HL-60/S4 treated with retinoic acid at 250 ng/mL for 4 days and 3 days (cell line): ENCODE data around the gene TBC1D5.

Source experiments
- in situ Hi-C: fragments of 300-500 bp; cut with MboI; formaldehyde crosslinking; loops from 2 replicates; pipeline ENCODE4 v1.7.0; 2022; ENCODE audit warnings: low sequenced_read_pairs

The TBC1D5 gene

DNA sequence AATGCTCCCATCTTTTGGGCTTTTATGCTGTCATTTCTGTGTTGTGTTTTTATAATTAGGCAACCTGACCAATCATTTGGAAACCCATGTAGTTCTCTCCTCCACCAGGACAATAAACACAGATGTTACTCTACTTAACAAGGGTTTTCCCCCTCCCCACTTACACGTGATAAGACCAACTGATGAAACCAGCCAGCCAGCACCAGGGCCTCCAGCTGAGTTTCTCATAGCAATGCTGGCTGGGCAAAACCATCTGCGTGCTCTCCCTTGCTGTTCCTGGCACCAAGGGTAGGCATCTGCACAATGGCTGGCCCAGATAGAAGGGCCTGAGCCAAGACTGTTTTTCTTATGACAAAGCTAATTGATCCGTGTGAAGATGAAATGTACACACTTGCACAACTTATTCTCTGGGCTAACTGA is 547.2 kb downstream of the TBC1D5 start:
- in situ Hi-C loops: no loop called here

DNA sequence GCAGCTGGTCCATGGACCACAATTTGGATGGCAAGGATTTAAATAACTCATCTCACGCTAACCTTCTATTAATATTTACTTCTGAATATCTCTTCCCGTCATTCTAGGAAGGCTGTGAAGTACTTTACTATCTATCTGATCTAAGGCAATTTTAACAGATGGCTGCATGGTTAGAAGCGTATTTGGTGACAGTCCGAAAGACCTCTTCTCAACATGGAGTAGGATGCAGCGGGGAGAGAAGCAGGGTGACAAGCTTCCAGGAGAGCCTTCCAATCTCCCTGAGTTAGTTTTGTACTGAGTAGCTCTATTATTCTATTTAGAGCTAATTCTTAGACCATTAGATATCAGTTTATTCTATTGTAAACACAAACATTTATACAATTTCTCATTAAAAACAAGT is 548.3 kb downstream of the TBC1D5 start:
- in situ Hi-C loops: no loop called here

DNA sequence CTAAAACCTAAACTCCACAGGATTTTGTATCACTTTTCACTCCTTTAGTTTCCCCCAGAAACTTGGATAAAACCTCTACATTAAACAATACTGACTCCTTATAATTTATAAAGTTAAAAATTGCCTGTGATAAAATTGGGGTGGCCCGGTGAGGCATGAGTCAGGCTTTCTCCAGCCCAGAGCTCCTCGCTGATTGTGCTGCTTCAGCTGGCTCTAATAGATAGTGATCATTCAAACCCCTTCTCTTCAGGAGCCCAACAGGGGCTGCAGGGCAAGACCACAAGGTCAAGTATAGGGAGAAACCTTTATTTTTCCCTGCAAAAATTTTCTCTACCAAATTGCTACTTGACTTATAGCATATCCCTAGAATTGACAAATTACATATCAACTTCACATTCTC is 549.4 kb downstream of the TBC1D5 start:
- in situ Hi-C loops: no loop called here

- in situ Hi-C loops: no loop called here
These were observed 551.9 kb downstream of the TBC1D5 start for GRCh38 chr3:17190353-17191078.

DNA sequence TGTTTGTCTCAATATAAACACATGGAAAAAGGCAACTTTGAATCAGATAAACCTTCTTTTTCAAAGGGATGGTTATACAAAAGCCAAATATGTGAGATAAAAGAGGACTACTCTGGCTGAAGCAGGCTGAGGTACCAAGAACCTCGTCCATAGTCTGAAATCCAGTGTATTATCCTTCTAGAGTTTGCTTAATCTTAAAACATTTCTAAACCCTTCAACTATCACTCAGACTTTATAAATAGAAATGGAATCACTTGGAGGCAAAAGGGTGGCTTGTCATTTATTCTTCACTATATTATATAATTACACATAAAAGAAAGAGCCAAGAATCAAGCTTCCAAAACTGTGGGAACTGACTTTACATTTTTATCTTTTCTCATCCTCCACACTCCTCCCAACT is 554.1 kb downstream of the TBC1D5 start:
- in situ Hi-C loops: no loop called here

DNA sequence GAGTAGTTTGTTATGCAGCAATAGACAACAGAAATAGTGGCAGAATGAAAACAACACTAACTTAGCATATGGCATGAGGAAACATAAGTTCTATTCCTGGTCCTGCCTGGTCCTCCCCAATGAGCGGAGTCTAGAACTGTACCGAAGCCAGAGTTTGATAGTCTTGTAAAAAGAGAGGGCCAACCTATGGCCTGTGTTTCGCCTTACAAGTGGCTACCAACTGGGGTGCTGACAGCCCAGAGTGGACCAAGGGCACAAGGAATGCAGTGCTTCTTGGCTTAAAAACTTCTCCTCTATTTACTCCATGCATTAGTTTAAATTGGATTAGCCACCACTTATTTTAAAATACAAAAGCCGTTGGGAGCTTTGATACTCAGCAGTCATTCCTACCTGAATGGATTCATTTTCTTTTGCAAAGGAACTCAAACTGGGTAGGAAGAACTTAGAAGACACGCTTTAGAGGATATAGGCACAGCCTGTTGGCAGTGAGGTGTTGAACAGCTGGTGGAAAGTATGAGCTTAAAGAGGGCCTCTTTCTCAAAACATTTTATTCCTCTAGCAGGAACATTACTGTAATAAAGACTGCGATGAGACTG is 554.7 kb downstream of the TBC1D5 start:
- in situ Hi-C loops: no loop called here

DNA sequence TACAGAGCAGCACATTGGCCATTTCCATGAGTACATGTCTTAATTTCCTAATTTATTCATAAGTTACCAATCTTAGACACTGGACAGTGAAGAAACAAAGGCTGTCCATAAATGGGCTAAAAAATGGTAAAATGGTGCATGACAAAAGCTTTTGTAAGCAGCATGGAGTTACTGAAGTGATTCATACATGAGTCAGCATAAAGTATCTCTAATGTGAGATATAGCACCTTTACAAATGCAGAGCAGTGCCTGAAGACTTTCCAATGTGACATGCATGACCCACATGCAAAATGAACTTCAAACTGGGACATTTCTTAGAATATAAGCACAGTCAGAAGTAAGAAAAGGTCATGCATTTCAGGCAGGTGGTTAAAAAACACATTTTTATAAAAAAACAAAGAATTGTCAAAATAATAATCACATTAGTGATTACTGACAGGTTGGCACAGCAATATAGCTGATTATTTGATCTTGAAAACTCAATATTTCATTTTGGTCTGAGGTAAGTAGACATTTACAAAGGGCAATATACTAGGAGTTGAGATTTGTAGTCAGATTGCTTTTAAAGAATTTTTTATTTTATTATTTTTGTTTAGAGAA is 558.4 kb downstream of the TBC1D5 start:
- in situ Hi-C loops: no loop called here

- in situ Hi-C loops: no loop called here
These were observed 560.3 kb downstream of the TBC1D5 start for GRCh38 chr3:17182166-17182565.

GRCh38 chr3:17181413-17181907 is 561.0 kb downstream of the TBC1D5 start:
- in situ Hi-C loops: no loop called here

DNA sequence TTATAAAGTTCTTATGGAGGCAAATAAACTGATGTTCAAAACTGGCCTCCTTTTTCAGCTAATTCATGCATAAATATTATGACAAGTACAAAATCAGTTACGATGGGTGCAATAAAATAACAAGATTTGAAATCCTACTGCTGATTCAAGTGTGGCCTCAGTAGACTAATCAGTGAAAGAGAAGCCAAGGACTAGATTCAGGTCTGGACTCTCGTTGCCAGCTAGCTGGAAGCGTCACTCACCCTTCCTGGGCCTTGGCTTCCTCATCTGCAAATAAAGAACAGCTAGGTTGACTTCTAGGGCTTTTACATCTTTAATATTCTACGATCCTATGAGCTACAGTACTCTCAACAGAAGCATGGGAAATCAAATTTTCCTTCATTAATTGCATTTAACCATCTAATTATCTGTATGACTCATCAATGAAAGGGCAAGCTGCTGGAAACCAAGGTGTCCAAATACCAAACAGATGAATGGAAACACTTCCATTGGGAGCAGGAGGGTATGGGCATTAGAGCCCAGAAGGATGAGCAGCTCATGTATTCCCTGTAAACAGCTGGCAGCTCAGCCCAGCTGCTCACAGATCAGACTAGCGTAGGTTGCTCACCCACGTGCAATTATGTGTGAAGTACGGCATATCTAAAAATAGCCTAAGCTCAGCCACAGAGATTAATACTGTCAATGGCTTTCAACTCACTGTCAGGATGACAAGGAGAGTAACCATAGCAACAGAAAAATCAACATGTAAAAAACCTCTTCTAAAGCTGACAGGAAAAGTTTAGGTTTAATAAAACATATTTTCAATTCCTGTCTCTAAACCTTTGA is 562.8 kb downstream of the TBC1D5 start:
- in situ Hi-C loops: no loop called here

GRCh38 chr3:17176757-17177156 is 565.7 kb downstream of the TBC1D5 start:
- in situ Hi-C loops: no loop called here

DNA sequence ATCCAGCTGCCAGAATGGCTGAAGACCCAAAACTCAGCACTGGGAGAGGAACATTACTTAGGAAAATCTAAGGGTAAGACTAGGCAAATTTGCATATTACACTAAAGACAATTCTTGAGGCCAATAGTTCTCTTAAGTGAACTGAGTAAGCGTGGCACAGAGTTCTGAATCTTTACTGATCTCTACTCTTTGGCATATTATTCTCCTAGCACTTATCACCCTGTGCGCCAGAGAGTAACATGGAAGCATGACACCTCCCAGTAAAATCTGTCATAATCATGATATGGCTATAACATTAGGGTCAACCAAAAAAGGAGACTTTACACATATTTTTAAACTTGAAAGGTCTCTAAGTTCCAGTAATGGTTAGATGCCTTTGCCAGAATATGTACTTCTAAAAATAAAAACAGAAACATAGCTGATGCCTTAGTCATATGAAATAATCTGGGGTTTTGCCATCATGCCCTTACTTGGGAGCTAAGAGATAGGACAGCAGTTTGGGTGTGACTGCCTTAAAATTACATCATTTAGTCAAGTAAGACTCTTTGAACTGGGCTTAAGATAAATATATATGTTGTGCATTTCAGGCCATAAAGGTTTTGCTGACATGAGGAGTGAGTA is 567.1 kb downstream of the TBC1D5 start:
- in situ Hi-C loops: no loop called here

DNA sequence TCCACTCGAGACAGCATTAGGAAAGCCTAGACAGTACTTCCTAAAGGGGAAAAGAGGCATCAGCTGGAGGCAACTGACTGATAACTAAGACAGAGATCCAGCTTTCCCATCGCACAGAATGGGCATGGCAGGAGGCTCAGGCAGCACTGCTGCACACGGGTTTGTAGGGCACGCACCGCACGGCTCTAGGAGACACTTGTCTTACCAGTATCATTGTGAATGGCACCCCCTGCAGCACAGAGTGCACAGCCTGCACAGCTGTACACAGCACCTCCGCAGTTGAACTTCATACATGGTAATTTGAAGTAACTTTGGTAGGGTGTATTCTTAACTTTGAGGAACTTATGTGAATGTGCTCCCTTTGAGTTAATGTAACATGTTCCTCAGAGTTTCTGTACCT is 576.1 kb downstream of the TBC1D5 start:
- in situ Hi-C loops: no loop called here

GRCh38 chr3:17162116-17162515 is 580.3 kb downstream of the TBC1D5 start:
- in situ Hi-C loops: no loop called here

DNA sequence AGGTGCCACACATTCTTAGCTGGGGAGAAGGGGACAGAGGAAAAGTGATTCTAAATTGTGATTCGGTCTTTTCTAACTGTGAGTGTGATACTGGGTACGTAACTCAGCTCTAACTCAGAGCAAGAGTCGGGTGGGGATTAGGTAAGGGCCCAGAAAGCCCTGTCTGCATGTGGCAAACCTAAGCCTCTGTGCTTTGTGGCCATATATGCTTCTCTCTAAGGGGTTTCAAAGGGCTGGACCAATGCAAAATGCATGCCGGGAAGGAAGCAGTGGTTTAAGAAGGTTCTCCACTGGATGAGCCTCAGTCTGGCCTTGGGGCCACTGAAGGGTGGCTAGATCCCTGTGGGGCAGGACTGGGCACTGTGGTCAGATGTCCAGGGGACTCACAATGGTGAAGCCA is 581.8 kb downstream of the TBC1D5 start:
- in situ Hi-C loops: no loop called here

DNA sequence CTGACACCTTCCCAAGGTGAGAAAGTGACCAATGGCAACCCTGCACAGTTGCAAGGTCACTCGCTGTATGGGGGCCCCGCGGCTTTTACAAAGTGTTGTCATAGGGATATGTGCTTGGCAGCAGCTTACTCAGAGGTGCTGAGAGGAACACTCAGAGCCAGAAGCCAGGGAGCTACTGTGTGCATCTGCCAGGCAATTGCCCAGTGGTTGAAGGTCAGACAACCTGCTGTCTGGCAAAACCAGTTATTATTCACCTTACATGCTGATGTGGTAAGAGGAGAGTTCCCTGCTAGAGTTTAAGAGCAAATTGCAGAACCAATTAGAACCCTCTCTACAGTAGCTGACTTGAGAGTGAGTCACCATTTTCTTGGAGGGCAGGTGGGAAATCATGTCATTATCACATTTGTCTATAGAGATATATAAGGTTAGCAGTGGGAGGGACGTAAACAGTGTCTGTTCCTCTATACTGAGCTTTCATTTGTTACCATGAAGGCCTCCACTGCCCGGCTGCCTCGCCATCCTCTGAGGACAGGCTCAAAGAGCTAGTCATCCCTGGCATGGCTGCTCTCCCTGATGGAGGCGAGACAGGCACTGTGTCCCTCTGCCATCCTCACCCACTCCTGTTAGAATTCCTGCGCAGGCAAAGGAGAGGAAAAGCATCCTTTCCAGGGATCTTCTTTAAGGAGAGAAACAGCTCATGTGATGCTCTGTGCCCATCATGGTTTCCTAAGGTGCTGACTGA is 583.3 kb downstream of the TBC1D5 start:
- in situ Hi-C loops: no loop called here

DNA sequence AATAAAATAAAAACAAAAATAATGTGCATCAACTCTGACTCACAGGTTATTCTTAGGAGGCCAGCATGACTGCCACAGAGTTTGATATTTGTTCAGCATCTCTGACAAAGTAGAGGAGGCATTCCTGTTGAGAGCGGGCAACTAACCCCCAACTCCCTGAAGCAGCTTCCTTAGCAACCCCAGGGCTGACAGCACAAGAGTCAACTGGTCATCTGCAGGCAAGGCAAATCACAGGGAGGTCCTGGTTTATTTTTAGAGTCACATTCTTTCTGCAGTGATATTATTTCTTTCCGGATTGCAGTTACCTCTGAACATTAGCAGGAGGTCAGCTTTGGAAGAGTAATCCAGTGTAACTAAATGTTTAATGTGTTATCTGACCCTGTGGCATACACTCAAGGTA is 584.7 kb downstream of the TBC1D5 start:
- in situ Hi-C loops: no loop called here

- in situ Hi-C loops: no loop called here
These were observed 585.6 kb downstream of the TBC1D5 start for GRCh38 chr3:17156864-17157263.

GRCh38 chr3:17155951-17156350 is 586.5 kb downstream of the TBC1D5 start:
- in situ Hi-C loops: no loop called here

GRCh38 chr3:17154941-17155340 is 587.5 kb downstream of the TBC1D5 start:
- in situ Hi-C loops: no loop called here
